Epidermal melanocyte (primary cell): ENCODE data around the gene PIGQ.

Source experiments
- DNase-seq: peaks from one replicate; pipeline ENCODE4 v3.0.0; 2011; ENCODE audit warnings: low spot score; ENCODE audit not compliant: insufficient read length

PIGQ gene

DNA sequence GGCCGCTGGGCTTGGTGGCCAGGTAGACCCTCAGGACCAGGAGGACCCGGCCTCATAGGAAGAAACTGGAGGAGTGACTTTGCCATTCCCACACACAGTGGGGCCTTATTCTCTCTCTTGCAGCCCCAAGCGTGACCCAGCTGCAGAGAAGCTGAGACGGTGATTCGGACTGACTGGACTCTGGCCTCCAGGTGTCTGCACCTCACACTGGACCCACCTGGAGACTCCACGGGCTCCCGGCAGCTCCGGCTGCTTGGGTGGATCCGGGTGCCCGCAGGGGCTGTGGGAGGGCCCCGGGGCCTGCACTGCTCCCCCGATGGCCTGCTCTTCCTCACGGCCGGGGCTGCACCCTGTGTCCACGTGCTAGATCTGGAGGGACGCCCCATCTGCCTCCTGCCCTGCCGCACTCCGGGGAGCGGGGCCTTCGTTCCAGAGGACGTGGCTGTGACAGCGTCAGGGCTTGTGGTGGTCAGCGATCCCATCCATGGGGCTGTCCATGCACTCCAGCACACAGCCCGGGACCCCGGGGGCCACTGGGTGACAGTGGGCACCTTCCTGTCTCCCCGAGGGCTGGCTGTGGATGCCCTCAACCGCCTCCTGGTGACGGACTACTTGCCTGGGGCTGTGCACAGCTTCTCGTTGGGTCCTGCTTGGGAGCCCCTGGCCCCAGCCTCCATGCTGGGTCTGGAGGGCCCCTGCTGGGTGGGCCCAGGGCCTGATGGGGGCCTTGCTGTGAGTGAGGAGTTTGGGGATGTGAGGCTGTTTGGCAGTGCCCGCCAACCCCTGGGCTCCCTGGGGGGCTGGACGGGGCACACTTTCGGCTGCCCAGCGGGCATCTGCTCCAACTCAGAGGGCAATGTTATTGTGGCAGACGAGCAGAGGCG, 2.2 kb upstream of the PIGQ start:
- no peak for DNase-seq

DNA sequence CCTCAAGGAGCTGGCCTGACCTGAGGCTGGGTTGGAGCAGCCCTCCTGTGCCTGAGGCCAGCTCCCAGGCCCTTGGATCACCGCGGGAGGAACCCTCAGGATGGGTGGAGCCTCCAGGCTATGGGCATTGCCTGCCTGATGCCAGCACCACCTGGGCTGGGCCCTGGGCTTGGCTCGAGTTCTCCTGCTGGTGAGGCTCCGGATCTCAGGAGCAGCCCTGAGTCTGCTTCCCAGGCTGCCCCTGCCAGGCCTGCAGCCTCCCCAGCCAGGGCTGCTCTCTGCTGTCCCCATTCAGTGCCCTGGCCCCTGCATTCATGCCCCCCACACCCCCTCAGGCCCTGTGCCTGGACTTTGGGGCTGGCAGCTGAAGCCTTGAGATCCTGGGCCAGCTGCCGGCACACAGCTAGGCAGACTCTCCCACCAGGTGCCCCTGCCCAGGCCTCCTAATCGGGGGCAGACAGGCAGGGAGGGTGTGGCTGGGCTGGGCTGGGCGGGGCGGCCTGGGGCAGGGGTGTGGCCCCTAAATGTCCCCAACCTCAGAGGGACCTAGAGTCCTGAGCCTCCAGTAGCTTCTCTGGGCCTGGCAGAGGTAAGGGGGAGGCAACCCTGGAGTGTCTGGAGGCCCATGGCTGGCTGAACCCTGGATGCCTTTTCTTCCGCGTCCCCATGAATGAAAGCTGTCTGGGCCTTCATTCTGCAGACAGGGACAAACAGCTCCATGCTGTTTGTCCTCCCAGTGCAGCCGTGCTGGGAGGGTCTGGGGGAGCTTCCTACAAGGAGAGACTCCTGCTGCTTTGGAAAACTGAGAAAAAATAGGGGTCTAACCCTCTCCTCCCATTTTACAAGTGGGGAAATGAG, 1.1 kb upstream of the PIGQ start:
- DNase-seq, result no peak

DNA sequence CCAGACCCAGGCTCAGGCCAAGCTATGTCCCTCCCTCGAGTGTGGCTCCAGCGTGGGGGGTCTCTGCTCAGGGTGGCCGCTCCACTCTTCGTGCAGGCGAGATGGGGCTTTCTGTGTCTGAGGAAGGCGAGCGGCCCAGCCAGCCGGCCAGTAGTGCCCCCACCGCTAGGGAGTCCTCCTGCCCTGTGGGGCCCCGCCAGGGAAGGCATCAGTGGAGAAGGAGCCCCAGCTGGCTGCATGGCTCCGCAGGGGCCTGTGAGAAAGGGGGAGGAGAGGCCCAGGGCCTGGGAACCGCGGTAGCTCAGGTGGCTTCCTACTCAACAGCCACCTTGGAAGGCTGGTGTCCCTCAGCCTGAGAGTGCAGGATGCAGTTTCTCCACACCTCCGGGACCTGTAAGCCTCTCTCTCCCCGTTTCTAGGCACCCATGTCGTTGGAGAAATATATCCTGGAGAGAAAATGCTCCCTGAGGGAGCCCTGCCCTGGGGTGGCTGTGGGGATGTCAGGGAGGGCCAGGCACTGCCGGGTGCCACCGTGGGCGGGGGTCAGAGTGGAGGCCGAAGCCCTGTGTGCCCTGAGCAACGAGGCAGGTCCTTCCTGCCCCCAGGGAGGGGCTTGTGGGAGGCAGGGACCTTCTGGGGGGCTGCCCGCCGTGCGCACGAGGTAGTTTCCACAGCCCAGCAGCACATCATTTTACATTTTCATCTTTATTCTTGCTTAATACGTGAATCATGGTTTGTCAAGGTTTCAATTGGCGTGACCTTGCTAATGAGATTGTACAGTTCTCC, 3.3 kb downstream of the PIGQ start:
- DNase-seq, result no peak

DNA sequence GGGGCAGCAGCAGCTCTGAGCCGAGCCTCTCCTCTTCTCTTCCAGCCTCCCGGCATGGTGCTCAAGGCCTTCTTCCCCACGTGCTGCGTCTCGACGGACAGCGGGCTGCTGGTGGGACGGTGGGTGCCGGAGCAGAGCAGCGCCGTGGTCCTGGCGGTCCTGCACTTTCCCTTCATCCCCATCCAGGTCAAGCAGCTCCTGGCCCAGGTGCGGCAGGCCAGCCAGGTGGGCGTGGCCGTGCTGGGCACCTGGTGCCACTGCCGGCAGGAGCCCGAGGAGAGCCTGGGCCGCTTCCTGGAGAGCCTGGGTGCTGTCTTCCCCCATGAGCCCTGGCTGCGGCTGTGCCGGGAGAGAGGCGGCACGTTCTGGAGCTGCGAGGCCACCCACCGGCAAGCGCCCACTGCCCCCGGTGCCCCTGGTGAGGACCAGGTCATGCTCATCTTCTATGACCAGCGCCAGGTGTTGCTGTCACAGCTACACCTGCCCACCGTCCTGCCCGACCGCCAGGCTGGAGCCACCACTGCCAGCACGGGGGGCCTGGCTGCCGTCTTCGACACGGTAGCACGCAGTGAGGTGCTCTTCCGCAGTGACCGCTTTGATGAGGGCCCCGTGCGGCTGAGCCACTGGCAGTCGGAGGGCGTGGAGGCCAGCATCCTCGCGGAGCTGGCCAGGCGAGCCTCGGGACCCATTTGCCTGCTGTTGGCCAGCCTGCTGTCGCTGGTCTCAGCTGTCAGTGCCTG, 4.4 kb downstream of the PIGQ start:
- no peak for DNase-seq

DNA sequence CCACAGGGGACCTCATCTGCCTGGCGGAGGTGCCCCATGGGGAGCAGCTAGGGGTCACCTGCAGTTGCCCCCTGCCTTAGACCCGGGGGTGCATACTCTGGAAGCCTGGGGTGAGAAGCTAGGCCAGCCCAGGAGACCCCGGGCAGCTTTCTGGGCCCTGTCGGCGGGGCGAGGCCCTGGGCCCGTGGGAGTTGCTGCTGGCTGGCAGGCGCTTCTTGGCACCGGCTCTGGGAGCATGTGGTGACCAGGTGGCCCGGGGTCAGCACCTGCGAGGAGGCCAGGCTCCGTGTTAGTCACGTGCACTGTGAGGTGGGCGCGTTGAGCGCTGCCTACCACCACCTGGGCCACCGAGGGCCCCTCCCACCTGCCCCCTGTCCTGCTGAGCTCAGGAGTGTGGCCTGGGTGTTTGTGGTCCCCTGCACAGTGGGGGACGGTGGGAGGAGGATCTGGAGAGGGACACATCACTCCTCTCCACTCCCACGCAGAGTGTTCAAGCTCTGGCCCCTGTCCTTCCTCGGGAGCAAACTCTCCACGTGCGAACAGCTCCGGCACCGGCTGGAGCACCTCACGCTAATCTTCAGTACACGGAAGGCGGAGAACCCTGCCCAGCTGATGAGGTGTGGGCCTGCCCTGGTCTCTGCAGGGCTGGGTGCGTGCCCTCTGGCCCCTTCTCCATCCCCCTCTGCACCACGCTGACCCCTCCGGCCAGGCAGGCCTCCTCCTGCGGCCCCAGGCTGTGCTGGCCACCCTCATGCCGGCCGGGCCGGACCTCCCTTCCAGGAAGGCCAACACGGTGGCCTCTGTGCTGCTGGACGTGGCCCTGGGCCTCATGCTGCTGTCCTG, 5.8 kb downstream of the PIGQ start:
- no peak for DNase-seq

DNA sequence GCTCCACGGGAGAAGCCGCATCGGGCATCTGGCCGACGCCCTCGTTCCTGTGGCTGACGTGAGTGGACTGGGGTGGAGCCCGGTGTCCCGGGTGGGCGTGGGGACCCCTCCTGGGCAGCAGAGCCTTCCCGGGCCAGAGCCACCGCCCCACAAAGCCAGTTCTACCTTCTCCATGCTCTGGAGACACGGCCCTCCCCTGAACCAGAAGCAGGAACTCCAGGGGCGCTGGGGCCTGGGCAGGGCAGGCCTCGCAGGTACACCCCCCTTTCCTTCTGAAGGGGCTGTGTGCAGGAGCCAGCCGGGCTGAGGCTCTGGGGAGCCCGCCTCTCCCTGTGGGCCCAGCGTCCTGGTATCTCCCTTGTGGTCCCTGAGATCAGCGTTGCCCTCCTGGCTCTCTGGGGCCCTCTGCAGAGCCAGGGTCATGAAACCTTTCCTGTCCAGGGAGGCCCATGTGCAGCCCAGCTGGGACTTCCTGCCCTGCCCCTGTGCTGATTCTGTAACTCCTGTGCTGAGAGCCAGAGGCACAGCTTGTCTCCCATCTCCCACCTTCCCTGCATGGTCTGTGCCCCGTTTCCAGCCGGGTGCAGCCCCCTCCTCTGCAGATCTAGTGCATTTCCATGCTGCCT, 6.5 kb downstream of the PIGQ start:
- DNase-seq, result no peak

GRCh38 chr16:576823-577201, 7.0 kb downstream of the PIGQ start:
- DNase-seq, result no peak

DNA sequence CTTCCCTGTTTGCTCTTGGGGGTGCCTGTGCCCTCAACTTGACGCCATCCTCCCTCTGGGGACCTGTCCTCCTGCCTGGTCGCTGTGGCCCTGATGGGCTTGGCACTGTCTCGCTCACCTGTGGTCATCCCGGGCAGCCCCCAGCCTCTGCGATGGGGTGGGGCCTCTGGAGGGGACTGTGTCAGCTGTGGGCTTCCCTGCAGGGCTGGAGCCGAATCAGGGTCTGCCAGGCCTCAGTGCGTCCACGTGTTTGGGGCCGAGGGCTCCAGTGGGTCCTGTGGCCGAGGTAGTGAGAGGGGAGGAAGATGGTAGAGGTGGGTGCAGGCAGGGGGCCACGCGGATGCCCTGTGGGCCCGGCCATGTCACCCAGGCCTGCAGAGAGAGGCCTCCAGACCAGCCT, 8.0 kb downstream of the PIGQ start:
- no peak for DNase-seq

- no peak for DNase-seq
Measured at GRCh38 chr16:578232-578869, 8.6 kb downstream of the PIGQ start.

- DNase-seq, result no peak
Measured at GRCh38 chr16:578870-579405, 9.2 kb downstream of the PIGQ start.

GRCh38 chr16:580141-580945, 10.6 kb downstream of the PIGQ start:
- no peak for DNase-seq

DNA sequence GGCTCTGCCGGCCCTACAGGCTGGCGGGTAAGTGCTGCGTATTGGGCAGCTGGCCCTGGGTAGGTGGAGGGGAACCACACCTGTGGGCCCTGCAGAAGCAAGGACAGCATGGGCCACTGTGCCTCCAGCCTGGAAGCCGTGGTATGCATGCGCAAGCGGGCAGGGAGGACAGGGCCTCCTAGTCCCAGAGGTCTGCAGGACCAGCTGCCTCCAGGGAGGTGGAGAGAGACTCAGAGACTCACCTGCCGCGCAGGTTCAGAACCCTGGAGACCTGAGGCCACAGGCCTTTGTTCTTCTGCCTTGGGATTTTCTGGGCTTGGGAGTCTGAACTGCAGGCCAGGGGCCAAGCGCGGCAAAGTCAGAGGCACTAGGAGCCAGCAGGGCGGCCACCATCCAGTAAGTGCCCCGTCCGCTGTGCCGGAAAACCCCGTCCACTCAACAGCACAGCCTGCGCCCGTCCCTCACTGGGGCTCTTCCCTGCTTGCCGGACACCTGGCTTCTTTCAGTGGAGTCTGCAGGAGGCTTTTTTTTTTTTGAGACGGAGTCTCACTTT, 11.3 kb downstream of the PIGQ start:
- DNase-seq, result no peak

DNA sequence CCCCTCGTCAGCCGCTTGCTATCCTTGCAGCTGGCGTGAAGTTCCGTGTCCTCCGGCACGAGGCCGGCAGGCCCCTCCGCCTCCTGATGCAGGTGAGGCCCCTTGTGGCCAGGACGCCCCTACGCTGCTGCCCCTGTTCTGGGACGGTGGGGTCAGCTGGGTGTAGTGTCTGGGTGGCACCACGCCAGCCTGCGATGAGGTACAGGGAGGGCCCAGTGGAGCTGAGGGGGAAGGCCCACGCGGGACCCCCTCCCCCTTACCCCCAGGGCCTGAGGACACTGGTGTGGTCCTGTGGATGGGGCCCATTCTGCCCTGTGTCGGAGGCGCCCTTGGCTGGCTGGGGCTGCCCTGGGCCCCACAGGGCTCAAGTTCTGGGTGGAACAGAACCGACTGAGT, 12.4 kb downstream of the PIGQ start:
- no peak for DNase-seq

GRCh38 chr16:582614-583331, 13.0 kb downstream of the PIGQ start:
- no peak for DNase-seq

- DNase-seq, result no peak
Measured at GRCh38 chr16:583470-583814, 13.7 kb downstream of the PIGQ start.

- DNase-seq, result no peak
Measured at GRCh38 chr16:583815-584591, 14.2 kb downstream of the PIGQ start.
